GM12873 (cell line): Measurements from ENCODE around the gene SLC4A1.

ENCODE experiments used
- CTCF ChIP-seq: IDR thresholded peaks from 2 replicates; pipeline ENCODE4 v1.5.1; 2012; ENCODE audit warnings: low read depth, mild to moderate bottlenecking, moderate library complexity, low read length, control low read depth; ENCODE audit not compliant: insufficient read depth; ENCODE audit errors: missing control alignments

The SLC4A1 gene

GRCh38 chr17:44262654-44263225 is 5.2 kb downstream of the SLC4A1 start:
- no peak for TF ChIP-seq CTCF

- no peak for TF ChIP-seq CTCF
Measured at GRCh38 chr17:44260296-44260695, 7.6 kb downstream of the SLC4A1 start.

- no peak for TF ChIP-seq CTCF
Measured at GRCh38 chr17:44258811-44259351, 9.1 kb downstream of the SLC4A1 start.

- no peak for TF ChIP-seq CTCF
Measured at GRCh38 chr17:44257815-44258760, 9.8 kb downstream of the SLC4A1 start.

- no peak for TF ChIP-seq CTCF
Measured at GRCh38 chr17:44256671-44257070, 11.3 kb downstream of the SLC4A1 start.

GRCh38 chr17:44255915-44256314 is 12.0 kb downstream of the SLC4A1 start:
- TF ChIP-seq CTCF, result no peak

- TF ChIP-seq CTCF, result no peak
Measured at GRCh38 chr17:44254361-44255095, 13.4 kb downstream of the SLC4A1 start.
